Measurements from ENCODE around the gene CAPN11.
A peak's percentile ranks its signal among the peaks of the same experiment; 100 is the strongest.

The CAPN11 gene

GRCh38 chr6:44115866-44116265 is 42.8 kb upstream of the CAPN11 start:
- H3K4me1 ChIP-seq (ENCODE audit: control insufficient read depth, insufficient read depth, low read length), result peaks cover 4% of the 10 kb centered on the region; the same call in 1 of the 2 replicates
- no peaks in the 10 kb centered on the region for H3K9me3 ChIP-seq (ENCODE audit: control insufficient read depth, insufficient read depth, low read depth, low read length)
- peaks cover 37 to 51% of the 10 kb centered on the region in 2 experiments for H3K36me3 ChIP-seq (ENCODE audit: control insufficient read depth in 2 of 2, insufficient read depth in 1 of 2, low read length in 2 of 2)
- CTCF ChIA-PET, result interaction anchor here (0.5 to 3.7 kb wide), 6 partner anchors 13 to 356 kb away, joined by 3 to 30 read pairs (median 4); no protein-coding TSS in a partner anchor
- POLR2A ChIA-PET, result interaction anchor here (2.0 kb wide), 1 partner anchor 131 kb away, joined by 11 read pairs; the partner anchor contains the start of gene HSP90AB1
- TF ChIP-seq ZNF830 (tag by site-specific recombination; IDR thresholded peaks at IDR 0.05; ENCODE audit: low read depth) (no peak), ZNF692 (tag by site-specific recombination; IDR thresholded peaks at IDR 0.05) (no peak), ZNF175 (tag by site-specific recombination; IDR thresholded peaks at IDR 0.05) (no peak)
- H3K4me3 ChIP-seq (ENCODE audit: low read depth, low read length), result no peak overlapping the region
- H3K27ac ChIP-seq (ENCODE audit: extremely low read depth, low read depth, low read length), result no peak overlapping the region

GRCh38 chr6:44116641-44117382 is 41.8 kb upstream of the CAPN11 start:
- Histone ChIP-seq H3K9me3 (ENCODE audit: control insufficient read depth, insufficient read depth, low read depth, low read length) (no peaks in the 10 kb centered on the region), H3K27ac (ENCODE audit: extremely low read depth, low read depth, low read length) (no peak overlapping the region), H3K4me1 (ENCODE audit: control insufficient read depth, insufficient read depth, low read length) (peaks cover 9% of the 10 kb centered on the region), H3K4me3 (ENCODE audit: low read depth, low read length) (no peak overlapping the region), H3K36me3 (ENCODE audit: control insufficient read depth in 2 of 2, insufficient read depth in 1 of 2, low read length in 2 of 2) (peaks cover 28 to 41% of the 10 kb centered on the region in 2 experiments)
- POLR2A ChIA-PET, result interaction anchor here (0.6 to 2.0 kb wide), 5 partner anchors 11 to 130 kb away, joined by 3 to 11 read pairs (median 3); partner anchors contain the start of genes HSP90AB1, MRPL14 and TMEM63B
- TF ChIP-seq SCRT2 (tag by site-specific recombination; IDR thresholded peaks at IDR 0.05) (peak; percentile 21; the same call in 1 of the 2 replicates), KLF1 (tag by site-specific recombination; IDR thresholded peaks at IDR 0.05) (no peak)
- CTCF ChIA-PET, result interaction anchor here (0.5 to 3.7 kb wide), 7 partner anchors 19 to 207 kb away, joined by 4 to 30 read pairs (median 5); partner anchors contain the start of gene SLC29A1

- no peak for TF ChIP-seq ZNF292 (tag by site-specific recombination; IDR thresholded peaks at IDR 0.05; ENCODE audit: borderline replicate concordance, low read depth)
- TF ChIP-seq ZNF362 (tag by site-specific recombination; IDR thresholded peaks at IDR 0.05), result peak; percentile 73; the same call in 1 of the 2 replicates
- no peak overlapping the region for H3K27ac ChIP-seq (ENCODE audit: extremely low read depth, low read depth, low read length)
- H3K4me1 ChIP-seq (ENCODE audit: control insufficient read depth, insufficient read depth, low read length), result peaks cover 9% of the 10 kb centered on the region
Measured at GRCh38 chr6:44117397-44118128, 41.1 kb upstream of the CAPN11 start.

GRCh38 chr6:44119704-44120262 is 38.8 kb upstream of the CAPN11 start:
- peaks cover 29% of the 10 kb centered on the region for H3K4me1 ChIP-seq (ENCODE audit: control insufficient read depth, insufficient read depth, low read length)
- TF ChIP-seq ZNF600 (tag by site-specific recombination; IDR thresholded peaks at IDR 0.05) (peak; percentile 63), HOXA7 (CRISPR knock-in tag; IDR thresholded peaks at IDR 0.05; ENCODE audit: borderline replicate concordance) (no peak)
- H3K9me3 ChIP-seq (ENCODE audit: control insufficient read depth, insufficient read depth, low read depth, low read length), result no peaks in the 10 kb centered on the region
- ChIA-PET POLR2A (no interaction called here), CTCF (interaction anchor here (0.7 to 2.0 kb wide), 4 partner anchors 45 to 137 kb away, joined by 3 to 6 read pairs (median 4); no protein-coding TSS in a partner anchor)
- no peak overlapping the region for H3K4me3 ChIP-seq (ENCODE audit: low read depth, low read length)
- no peak overlapping the region for H3K27ac ChIP-seq (ENCODE audit: extremely low read depth, low read depth, low read length)
- peaks cover 13 to 20% of the 10 kb centered on the region in 2 experiments for H3K36me3 ChIP-seq (ENCODE audit: control insufficient read depth in 2 of 2, insufficient read depth in 1 of 2, low read length in 2 of 2)

More at GRCh38 chr6:44117397-44118128, 41.1 kb upstream of the CAPN11 start:
- peaks cover 21 to 34% of the 10 kb centered on the region in 2 experiments for H3K36me3 ChIP-seq (ENCODE audit: control insufficient read depth in 2 of 2, insufficient read depth in 1 of 2, low read length in 2 of 2)
- no peaks in the 10 kb centered on the region for H3K9me3 ChIP-seq (ENCODE audit: control insufficient read depth, insufficient read depth, low read depth, low read length)
- ChIA-PET CTCF (interaction anchor here (1.0 to 3.7 kb wide), 7 partner anchors 12 to 149 kb away, joined by 3 to 30 read pairs (median 6); partner anchors contain the start of gene SLC29A1), POLR2A (interaction anchor here (0.6 to 2.0 kb wide), 5 partner anchors 10 to 130 kb away, joined by 3 to 11 read pairs (median 5); partner anchors contain the start of genes HSP90AB1, MRPL14 and TMEM63B)
- H3K4me3 ChIP-seq (ENCODE audit: low read depth, low read length), result no peak overlapping the region

Measured in HEK293 (cell line).